WTC11 (cell line): ENCODE data around the gene RAB4A. TPM values are rescaled to one million over a fixed set of nuclear protein-coding genes. Genes with fewer than 3 reads are reported as not detected.

ENCODE experiments used
- ATAC-seq: fragments of 200-7000 bp; cut with Tn5 transposase; 2 replicates; pipeline ENCODE4 v1.10.0; 2021; ENCODE audit warnings: mild to moderate bottlenecking, moderate library complexity
- CTCF ChIA-PET: fragments of 300-600 bp; sonication (Branson Sonifier 250); formaldehyde crosslinking; loops from one replicate; lab custom pipeline; 2021; ENCODE audit warnings: antibody characterized with exemption; lab: Charles Lee
- POLR2A ChIA-PET: fragments of 350-600 bp; sonication (Branson Sonifier 250); formaldehyde crosslinking; loops from one replicate; lab custom pipeline; 2021; ENCODE audit warnings: antibody characterized with exemption; lab: Charles Lee
- DNase-seq: peaks from one replicate; pipeline ENCODE4 v3.0.0; 2021; ENCODE audit warnings: low spot score
- H3K27ac Mint-ChIP-seq: 2 replicates; pipeline ENCODE4 v1.8.0; 2021; ENCODE audit warnings: mixed read lengths
- H3K27me3 Mint-ChIP-seq: 2 replicates; pipeline ENCODE4 v1.8.0; 2021; ENCODE audit warnings: low read depth, mild to moderate bottlenecking, moderate library complexity, mixed read lengths
- H3K36me3 Mint-ChIP-seq: 2 replicates; pipeline ENCODE4 v1.8.0; 2021; ENCODE audit warnings: mixed read lengths
- H3K4me1 Mint-ChIP-seq: 2 replicates; pipeline ENCODE4 v1.8.0; 2022; ENCODE audit warnings: mixed read lengths
- H3K4me3 Mint-ChIP-seq: 2 replicates; pipeline ENCODE4 v1.8.0; 2021; ENCODE audit warnings: mild to moderate bottlenecking, moderate library complexity, mixed read lengths
- H3K9me3 Mint-ChIP-seq: 2 replicates; pipeline ENCODE4 v1.8.0; 2021; ENCODE audit warnings: mixed read lengths
- CBFB ChIP-seq: sonication (generic); formaldehyde crosslinking; IDR thresholded peaks from 2 replicates; pipeline ENCODE4 v1.8.1; 2022; ENCODE audit warnings: mild to moderate bottlenecking, low read depth, missing genetic modification reagents
- HMGXB4 ChIP-seq: sonication (generic); formaldehyde crosslinking; IDR thresholded peaks from 2 replicates; pipeline ENCODE4 v1.8.1; 2023; ENCODE audit warnings: mild to moderate bottlenecking, moderate library complexity, missing genetic modification reagents
- IRF1 ChIP-seq: sonication (generic); formaldehyde crosslinking; IDR thresholded peaks from 2 replicates; pipeline ENCODE4 v1.8.0; 2023; ENCODE audit warnings: missing genetic modification reagents
- RELA ChIP-seq: sonication (generic); formaldehyde crosslinking; IDR thresholded peaks from 2 replicates; pipeline ENCODE4 v1.8.1; 2022; ENCODE audit warnings: missing genetic modification reagents, mild to moderate bottlenecking, borderline replicate concordance
- TCF7 ChIP-seq: sonication (generic); formaldehyde crosslinking; IDR thresholded peaks from 2 replicates; pipeline ENCODE4 v1.8.0; 2022; ENCODE audit warnings: mild to moderate bottlenecking, low read depth, missing genetic modification reagents, moderate library complexity
- TEAD4 ChIP-seq: sonication (generic); formaldehyde crosslinking; IDR thresholded peaks from 2 replicates; pipeline ENCODE4 v1.8.0; 2022; ENCODE audit warnings: mild to moderate bottlenecking, missing genetic modification reagents
- TP53 ChIP-seq: sonication (generic); formaldehyde crosslinking; IDR thresholded peaks from 2 replicates; pipeline ENCODE4 v1.8.1; 2023; ENCODE audit warnings: mild to moderate bottlenecking, missing genetic modification reagents
- ZBTB21 ChIP-seq: sonication (generic); formaldehyde crosslinking; IDR thresholded peaks from 2 replicates; pipeline ENCODE4 v1.8.1; 2023; ENCODE audit warnings: mild to moderate bottlenecking, missing genetic modification reagents, borderline replicate concordance
- ZNF219 ChIP-seq: sonication (generic); formaldehyde crosslinking; IDR thresholded peaks from 2 replicates; pipeline ENCODE4 v1.8.0; 2023; ENCODE audit warnings: missing genetic modification reagents, mild to moderate bottlenecking, borderline replicate concordance
- ZNF512 ChIP-seq: sonication (generic); formaldehyde crosslinking; IDR thresholded peaks from 2 replicates; pipeline ENCODE4 v1.8.1; 2022; ENCODE audit warnings: missing genetic modification reagents, borderline replicate concordance
- total RNA-seq: library from RNA; stranded (reverse); gene quantifications from 3 replicates; pipeline ENCODE4 v1.2.3, GENCODE V29; 2021
- TF ChIP-seq, protein P1 (sequence below): sonication (generic); formaldehyde crosslinking; IDR thresholded peaks from 2 replicates; pipeline ENCODE4 v1.8.0; 2022; ENCODE audit warnings: mild to moderate bottlenecking, missing genetic modification reagents
- TF ChIP-seq, protein P2 (sequence below): sonication (generic); formaldehyde crosslinking; IDR thresholded peaks from 2 replicates; pipeline ENCODE4 v1.8.0; 2022; ENCODE audit warnings: mild to moderate bottlenecking, missing genetic modification reagents
- TF ChIP-seq, protein P3 (sequence below): fragments of 250-450 bp; sonication (Bioruptor Pico); IDR thresholded peaks from 2 replicates; pipeline ENCODE4 v1.9.0; 2021; ENCODE audit warnings: moderate library complexity, mild to moderate bottlenecking, inconsistent platforms, borderline replicate concordance
- TF ChIP-seq, protein P4 (sequence below): sonication (generic); formaldehyde crosslinking; IDR thresholded peaks from 2 replicates; pipeline ENCODE4 v1.8.1; 2022; ENCODE audit warnings: low read depth, missing genetic modification reagents, borderline replicate concordance
- TF ChIP-seq, protein P5 (sequence below): sonication (generic); formaldehyde crosslinking; IDR thresholded peaks from 2 replicates; pipeline ENCODE4 v1.8.1; 2022; ENCODE audit warnings: mild to moderate bottlenecking, missing genetic modification reagents, moderate library complexity, borderline replicate concordance

The RAB4A gene
- total RNA-seq, 1 experiment from 2014 or later, result 67.9 TPM

DNA sequence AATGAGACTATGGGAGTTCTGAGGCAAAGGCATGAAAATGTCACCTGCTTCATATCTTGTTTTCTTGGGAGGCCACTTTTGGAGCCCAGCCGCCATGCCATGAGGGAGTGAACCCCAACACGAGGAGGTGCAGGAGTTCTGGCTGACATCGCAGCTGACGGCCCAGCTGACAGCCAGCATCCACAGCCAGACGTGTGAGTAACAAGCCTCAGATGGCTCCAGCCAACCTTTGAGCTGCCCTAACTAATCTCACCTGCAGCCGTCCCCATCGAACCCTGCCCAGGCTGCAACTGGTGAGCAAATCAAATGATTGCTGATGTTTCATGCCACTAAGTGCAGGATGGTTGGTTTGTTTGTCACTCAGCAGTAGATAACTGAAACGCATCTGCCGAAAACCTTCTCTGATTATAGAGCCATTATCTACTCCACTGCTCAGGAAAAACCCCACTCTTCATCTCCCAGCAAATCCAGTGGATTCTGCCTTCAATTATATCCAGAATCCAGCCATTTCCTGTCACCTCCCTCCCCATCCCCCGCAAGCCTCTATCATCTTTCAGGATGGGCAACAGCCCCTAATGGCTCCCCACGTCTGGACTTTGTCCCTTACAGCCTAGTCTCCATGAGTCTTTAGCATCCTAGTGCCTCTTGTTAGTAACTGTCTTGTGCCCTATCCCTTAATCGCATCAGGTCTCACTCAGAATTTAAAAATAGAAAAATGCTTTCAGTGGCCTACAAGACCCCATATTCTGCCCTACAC, 18.5 kb upstream of the RAB4A start (continued):
- TF ChIP-seq HMGXB4 (CRISPR knock-in tag) (no peak), TEAD4 (CRISPR knock-in tag) (no peak)

DNA sequence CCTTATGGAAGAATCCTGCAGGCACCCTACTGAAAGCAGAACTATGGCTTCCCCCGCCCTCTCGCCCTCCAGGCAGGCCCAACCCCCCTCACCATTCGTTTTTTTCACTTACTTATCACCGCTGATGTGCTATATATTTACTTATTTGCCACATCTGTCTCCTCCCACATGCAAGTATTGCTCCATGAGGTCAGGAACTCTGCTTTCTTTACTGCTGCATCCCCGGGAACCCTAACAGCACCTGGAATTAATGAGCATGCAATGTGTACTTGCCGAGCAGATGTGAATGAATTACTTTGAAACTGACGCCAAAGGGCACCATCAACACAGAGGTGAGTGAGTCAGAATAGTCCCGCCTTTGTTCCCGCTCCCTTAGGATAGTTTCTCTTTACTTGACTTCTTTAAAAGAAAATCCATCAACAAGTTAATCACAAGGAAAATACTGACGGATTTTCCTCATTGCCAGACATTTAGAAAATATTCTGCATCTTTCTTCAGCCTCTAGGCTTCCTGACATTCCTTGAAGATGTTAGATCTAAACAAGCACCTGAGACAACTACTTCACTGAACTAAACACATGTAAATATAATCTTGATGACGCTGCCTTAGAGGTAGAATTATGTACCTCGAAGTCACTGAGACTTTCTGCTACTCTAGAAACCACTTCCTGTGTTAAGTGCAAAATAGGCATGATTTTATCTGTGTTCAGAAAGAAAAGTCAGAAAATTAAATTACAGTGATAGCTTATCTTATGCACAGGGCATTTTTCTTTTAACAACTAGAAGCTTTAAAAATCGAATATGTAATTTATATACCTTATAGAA, 17.5 kb upstream of the RAB4A start:
- TF ChIP-seq RELA (CRISPR knock-in tag) (no peak), ZBTB21 (CRISPR knock-in tag) (no peak), CBFB (CRISPR knock-in tag) (no peak), ZNF512 (CRISPR knock-in tag) (no peak), IRF1 (CRISPR knock-in tag) (no peak), ZNF219 (no peak)
- TF ChIP-seq, protein P1, sequence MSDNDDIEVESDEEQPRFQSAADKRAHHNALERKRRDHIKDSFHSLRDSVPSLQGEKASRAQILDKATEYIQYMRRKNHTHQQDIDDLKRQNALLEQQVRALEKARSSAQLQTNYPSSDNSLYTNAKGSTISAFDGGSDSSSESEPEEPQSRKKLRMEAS (CRISPR knock-in tag), result no peak
- TF ChIP-seq, protein P2, sequence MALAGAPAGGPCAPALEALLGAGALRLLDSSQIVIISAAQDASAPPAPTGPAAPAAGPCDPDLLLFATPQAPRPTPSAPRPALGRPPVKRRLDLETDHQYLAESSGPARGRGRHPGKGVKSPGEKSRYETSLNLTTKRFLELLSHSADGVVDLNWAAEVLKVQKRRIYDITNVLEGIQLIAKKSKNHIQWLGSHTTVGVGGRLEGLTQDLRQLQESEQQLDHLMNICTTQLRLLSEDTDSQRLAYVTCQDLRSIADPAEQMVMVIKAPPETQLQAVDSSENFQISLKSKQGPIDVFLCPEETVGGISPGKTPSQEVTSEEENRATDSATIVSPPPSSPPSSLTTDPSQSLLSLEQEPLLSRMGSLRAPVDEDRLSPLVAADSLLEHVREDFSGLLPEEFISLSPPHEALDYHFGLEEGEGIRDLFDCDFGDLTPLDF, result no peak
- ChIA-PET POLR2A (no interaction called here), CTCF (interaction anchor here (1.9 to 4.5 kb wide), 3 partner anchors 24 to 225 kb away, joined by 8 to 61 read pairs (median 11); no protein-coding TSS in a partner anchor)
- Mint-ChIP-seq H3K9me3 (no peaks in the 10 kb centered on the region), H3K36me3 (no peaks in the 10 kb centered on the region), H3K27me3 (no peaks in the 10 kb centered on the region), H3K4me3 (peak overlapping the region; percentile 17; the same call in 1 of the 2 replicates), H3K4me1 (peaks cover 48% of the 10 kb centered on the region), H3K27ac (peak overlapping the region; percentile 89)
- DNase-seq (no peak), ATAC-seq (peak; percentile 31)

GRCh38 chr1:229254910-229255541, 15.9 kb upstream of the RAB4A start:
- Mint-ChIP-seq H3K36me3 (no peaks in the 10 kb centered on the region), H3K27ac (peak overlapping the region; percentile 69; the same call in 1 of the 2 replicates), H3K9me3 (no peaks in the 10 kb centered on the region), H3K4me1 (peaks cover 45% of the 10 kb centered on the region), H3K4me3 (no peak overlapping the region), H3K27me3 (no peaks in the 10 kb centered on the region)
- DNase-seq (no peak), ATAC-seq (peak; percentile 38)
- ChIA-PET CTCF (interaction anchor here (0.6 to 4.5 kb wide), 32 partner anchors 13 to 604 kb away, joined by 3 to 61 read pairs (median 4); partner anchors contain the start of gene RHOU), POLR2A (no interaction called here)
- TF ChIP-seq TCF7, result no peak
- TF ChIP-seq, protein P3, sequence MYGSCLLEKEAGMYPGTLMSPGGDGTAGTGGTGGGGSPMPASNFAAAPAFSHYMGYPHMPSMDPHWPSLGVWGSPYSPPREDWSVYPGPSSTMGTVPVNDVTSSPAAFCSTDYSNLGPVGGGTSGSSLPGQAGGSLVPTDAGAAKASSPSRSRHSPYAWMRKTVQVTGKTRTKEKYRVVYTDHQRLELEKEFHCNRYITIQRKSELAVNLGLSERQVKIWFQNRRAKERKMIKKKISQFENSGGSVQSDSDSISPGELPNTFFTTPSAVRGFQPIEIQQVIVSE, result no peak
- TF ChIP-seq, protein P4, sequence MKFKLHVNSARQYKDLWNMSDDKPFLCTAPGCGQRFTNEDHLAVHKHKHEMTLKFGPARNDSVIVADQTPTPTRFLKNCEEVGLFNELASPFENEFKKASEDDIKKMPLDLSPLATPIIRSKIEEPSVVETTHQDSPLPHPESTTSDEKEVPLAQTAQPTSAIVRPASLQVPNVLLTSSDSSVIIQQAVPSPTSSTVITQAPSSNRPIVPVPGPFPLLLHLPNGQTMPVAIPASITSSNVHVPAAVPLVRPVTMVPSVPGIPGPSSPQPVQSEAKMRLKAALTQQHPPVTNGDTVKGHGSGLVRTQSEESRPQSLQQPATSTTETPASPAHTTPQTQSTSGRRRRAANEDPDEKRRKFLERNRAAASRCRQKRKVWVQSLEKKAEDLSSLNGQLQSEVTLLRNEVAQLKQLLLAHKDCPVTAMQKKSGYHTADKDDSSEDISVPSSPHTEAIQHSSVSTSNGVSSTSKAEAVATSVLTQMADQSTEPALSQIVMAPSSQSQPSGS, result no peak
- TF ChIP-seq CBFB (CRISPR knock-in tag), result no peak
- no peak for TF ChIP-seq TP53 (CRISPR knock-in tag)
- TF ChIP-seq, protein P5, sequence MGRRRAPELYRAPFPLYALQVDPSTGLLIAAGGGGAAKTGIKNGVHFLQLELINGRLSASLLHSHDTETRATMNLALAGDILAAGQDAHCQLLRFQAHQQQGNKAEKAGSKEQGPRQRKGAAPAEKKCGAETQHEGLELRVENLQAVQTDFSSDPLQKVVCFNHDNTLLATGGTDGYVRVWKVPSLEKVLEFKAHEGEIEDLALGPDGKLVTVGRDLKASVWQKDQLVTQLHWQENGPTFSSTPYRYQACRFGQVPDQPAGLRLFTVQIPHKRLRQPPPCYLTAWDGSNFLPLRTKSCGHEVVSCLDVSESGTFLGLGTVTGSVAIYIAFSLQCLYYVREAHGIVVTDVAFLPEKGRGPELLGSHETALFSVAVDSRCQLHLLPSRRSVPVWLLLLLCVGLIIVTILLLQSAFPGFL, result no peak
